ENCODE results near the gene CDH4. TPM values are rescaled to one million over a fixed set of nuclear protein-coding genes. Genes with fewer than 3 reads are reported as not detected.

CDH4 gene
- total RNA-seq, 1 experiment from 2014 or later: not detected

DNA sequence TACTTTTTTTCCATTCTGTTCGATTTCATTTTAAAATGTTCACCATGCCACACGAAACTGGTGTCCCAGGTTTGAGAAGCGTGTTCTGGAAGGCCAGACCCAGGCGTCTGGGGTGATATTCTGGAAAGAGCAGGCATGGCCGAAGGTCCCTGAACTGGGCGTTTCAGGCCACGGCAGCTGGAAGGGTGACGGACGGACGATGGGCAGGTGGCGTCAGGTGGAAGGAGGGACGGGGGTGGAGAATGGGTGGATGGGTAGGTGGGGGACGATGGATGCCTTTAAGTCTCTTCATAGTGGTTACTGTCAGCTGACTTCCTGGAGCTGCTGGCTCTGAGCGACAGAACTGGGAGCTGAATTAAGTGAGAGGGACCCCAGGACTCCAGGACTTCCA lies 44.6 kb downstream of the CDH4 start:
- Histone ChIP-seq H3K27me3 (ENCODE audit: insufficient read depth, low read depth) (peaks cover 100% of the 10 kb centered on the region), H3K4me1 (replicated peaks; ENCODE audit: insufficient read depth) (no peaks in the 10 kb centered on the region), H3F3A (ENCODE audit: insufficient read depth, low read depth) (no peaks in the 10 kb centered on the region), H3K9me2 (ENCODE audit: insufficient read depth) (no peaks in the 10 kb centered on the region), H3K9me3 (ENCODE audit: insufficient read depth, low read depth) (no peaks in the 10 kb centered on the region), H4K20me1 (ENCODE audit: insufficient read depth) (no peaks in the 10 kb centered on the region; the same call in 1 of the 2 replicates), H3K36me3 (ENCODE audit: low read depth) (no peaks in the 10 kb centered on the region), H3K27ac (no peak overlapping the region), H2AFZ (no peak overlapping the region), H3K79me2 (ENCODE audit: low read depth) (no peaks in the 10 kb centered on the region), H3K4me2 (no peak overlapping the region), H3K4me3 (no peak overlapping the region)
- no peak for DNase-seq
- intact Hi-C loops (cut with micrococcal nuclease; ENCODE audit: unreplicated experiment): no loop called here
- CTCF ChIA-PET: no interaction called here
- TF ChIP-seq EZH2 (IDR thresholded peaks at IDR 0.05; ENCODE audit: low read depth): no peak
- TF ChIP-seq, protein P1, sequence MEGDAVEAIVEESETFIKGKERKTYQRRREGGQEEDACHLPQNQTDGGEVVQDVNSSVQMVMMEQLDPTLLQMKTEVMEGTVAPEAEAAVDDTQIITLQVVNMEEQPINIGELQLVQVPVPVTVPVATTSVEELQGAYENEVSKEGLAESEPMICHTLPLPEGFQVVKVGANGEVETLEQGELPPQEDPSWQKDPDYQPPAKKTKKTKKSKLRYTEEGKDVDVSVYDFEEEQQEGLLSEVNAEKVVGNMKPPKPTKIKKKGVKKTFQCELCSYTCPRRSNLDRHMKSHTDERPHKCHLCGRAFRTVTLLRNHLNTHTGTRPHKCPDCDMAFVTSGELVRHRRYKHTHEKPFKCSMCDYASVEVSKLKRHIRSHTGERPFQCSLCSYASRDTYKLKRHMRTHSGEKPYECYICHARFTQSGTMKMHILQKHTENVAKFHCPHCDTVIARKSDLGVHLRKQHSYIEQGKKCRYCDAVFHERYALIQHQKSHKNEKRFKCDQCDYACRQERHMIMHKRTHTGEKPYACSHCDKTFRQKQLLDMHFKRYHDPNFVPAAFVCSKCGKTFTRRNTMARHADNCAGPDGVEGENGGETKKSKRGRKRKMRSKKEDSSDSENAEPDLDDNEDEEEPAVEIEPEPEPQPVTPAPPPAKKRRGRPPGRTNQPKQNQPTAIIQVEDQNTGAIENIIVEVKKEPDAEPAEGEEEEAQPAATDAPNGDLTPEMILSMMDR (conservative IDR thresholded peaks at IDR 0.05): no peak
- POLR2A ChIA-PET (ENCODE audit: unreplicated experiment): no interaction called here
- no TSS peak for BruUV-seq (replicated peaks)

- POLR2A ChIA-PET (ENCODE audit: unreplicated experiment): no interaction called here
- H4K20me1 ChIP-seq (ENCODE audit: insufficient read depth): no peaks in the 10 kb centered on the region; the same call in 1 of the 2 replicates
- no peaks in the 10 kb centered on the region for H3K9me2 ChIP-seq (ENCODE audit: insufficient read depth)
- intact Hi-C loops (cut with micrococcal nuclease; ENCODE audit: unreplicated experiment): no loop called here
- no peaks in the 10 kb centered on the region for H3K4me1 ChIP-seq (replicated peaks; ENCODE audit: insufficient read depth)
- H3K4me2 ChIP-seq: no peak overlapping the region
- no peaks in the 10 kb centered on the region for H3K36me3 ChIP-seq (ENCODE audit: low read depth)
- no peak for DNase-seq
- peaks cover 100% of the 10 kb centered on the region for H3K27me3 ChIP-seq (ENCODE audit: insufficient read depth, low read depth)
- H3F3A ChIP-seq (ENCODE audit: insufficient read depth, low read depth): no peaks in the 10 kb centered on the region
- no peak overlapping the region for H3K27ac ChIP-seq
- BruUV-seq (replicated peaks): no TSS peak
- no peak overlapping the region for H2AFZ ChIP-seq
- no peaks in the 10 kb centered on the region for H3K9me3 ChIP-seq (ENCODE audit: insufficient read depth, low read depth)
- no peak overlapping the region for H3K4me3 ChIP-seq
- CTCF ChIA-PET: no interaction called here
- TF ChIP-seq, protein P1 (conservative IDR thresholded peaks at IDR 0.05): no peak
- no peak for TF ChIP-seq EZH2 (IDR thresholded peaks at IDR 0.05; ENCODE audit: low read depth)
- H3K79me2 ChIP-seq (ENCODE audit: low read depth): no peaks in the 10 kb centered on the region
Measured at GRCh38 chr20:61297491-61297890, 45.4 kb downstream of the CDH4 start.

DNA sequence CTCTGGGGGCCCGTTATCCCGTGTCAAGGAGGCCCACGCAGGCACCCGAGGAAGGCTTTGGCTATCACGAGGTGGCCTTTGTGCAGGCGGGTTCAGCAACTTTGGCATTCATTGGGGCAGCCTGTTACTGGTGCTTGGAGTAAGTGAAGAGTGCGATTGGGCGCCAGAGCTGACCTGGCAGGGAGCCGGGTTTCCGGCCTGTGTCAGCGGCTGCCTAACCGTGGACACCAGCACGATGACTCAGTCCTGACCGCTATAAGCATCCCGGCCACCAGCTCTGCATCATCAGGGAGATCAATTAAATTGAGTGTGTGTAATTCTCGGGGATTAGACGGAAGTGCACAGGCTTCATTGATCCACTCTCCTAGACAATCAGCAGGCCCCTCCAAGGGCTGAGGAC lies 45.9 kb downstream of the CDH4 start:
- H3K27me3 ChIP-seq (ENCODE audit: insufficient read depth, low read depth): peaks cover 100% of the 10 kb centered on the region
- no peaks in the 10 kb centered on the region for H3K36me3 ChIP-seq (ENCODE audit: low read depth)
- H2AFZ ChIP-seq: no peak overlapping the region
- POLR2A ChIA-PET (ENCODE audit: unreplicated experiment): no interaction called here
- peak in 1 of 2 experiments; percentile 1 for DNase-seq
- intact Hi-C loops (cut with micrococcal nuclease; ENCODE audit: unreplicated experiment): no loop called here
- no peak overlapping the region for H3K27ac ChIP-seq
- H3K4me1 ChIP-seq (replicated peaks; ENCODE audit: insufficient read depth): no peaks in the 10 kb centered on the region
- no peak for TF ChIP-seq EZH2 (IDR thresholded peaks at IDR 0.05; ENCODE audit: low read depth)
- TF ChIP-seq, protein P1 (conservative IDR thresholded peaks at IDR 0.05): no peak
- no peak overlapping the region for H3K4me2 ChIP-seq
- H3K9me2 ChIP-seq (ENCODE audit: insufficient read depth): no peaks in the 10 kb centered on the region
- no peaks in the 10 kb centered on the region for H3K79me2 ChIP-seq (ENCODE audit: low read depth)
- no TSS peak for BruUV-seq (replicated peaks)
- no peaks in the 10 kb centered on the region for H3K9me3 ChIP-seq (ENCODE audit: insufficient read depth, low read depth)
- no peak overlapping the region for H3K4me3 ChIP-seq
- H3F3A ChIP-seq (ENCODE audit: insufficient read depth, low read depth): no peaks in the 10 kb centered on the region
- H4K20me1 ChIP-seq (ENCODE audit: insufficient read depth): no peaks in the 10 kb centered on the region; the same call in 1 of the 2 replicates
- CTCF ChIA-PET: no interaction called here
